Activated T-cell treated with anti-CD3 and anti-CD28 coated beads for 4 hours (primary cell): ENCODE data around the gene SPATS2.

Experiments used
- DNase-seq: peaks from one replicate; pipeline ENCODE4 v3.0.0-alpha.2; 2020

The SPATS2 gene

DNA sequence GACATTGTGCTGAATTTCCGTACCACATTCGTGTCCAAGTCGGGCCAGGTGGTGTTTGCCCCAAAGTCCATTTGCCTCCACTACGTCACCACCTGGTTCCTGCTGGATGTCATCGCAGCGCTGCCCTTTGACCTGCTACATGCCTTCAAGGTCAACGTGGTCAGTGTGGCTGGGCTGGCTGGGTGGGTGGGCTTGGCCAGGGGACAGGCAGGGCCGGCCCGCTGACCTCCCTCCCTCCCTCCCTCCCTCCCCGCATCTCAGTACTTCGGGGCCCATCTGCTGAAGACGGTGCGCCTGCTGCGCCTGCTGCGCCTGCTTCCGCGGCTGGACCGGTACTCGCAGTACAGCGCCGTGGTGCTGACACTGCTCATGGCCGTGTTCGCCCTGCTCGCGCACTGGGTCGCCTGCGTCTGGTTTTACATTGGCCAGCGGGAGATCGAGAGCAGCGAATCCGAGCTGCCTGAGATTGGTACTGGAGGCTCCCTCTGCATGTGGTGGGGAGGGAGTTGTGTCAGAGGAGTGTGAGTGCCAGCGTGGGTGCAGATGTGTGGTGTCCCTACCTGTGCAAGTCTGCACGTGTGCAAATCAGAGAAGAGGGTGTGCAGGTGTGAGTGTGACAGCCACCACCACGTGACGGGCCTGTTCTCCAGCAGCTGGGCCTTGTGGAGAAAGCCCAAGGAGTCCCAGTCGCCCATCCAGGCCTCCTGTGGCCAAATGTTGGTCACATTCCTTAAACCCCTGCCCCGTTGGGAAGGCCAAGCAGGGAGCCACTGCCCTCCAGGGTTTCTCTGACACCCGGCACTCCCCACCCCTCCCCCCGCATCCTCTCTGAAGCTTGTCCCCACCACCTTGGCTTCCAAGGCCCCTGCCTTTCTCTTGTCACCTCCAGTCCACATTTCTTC, 176.9 kb downstream of the SPATS2 start:
- DNase-seq: no peak

DNA sequence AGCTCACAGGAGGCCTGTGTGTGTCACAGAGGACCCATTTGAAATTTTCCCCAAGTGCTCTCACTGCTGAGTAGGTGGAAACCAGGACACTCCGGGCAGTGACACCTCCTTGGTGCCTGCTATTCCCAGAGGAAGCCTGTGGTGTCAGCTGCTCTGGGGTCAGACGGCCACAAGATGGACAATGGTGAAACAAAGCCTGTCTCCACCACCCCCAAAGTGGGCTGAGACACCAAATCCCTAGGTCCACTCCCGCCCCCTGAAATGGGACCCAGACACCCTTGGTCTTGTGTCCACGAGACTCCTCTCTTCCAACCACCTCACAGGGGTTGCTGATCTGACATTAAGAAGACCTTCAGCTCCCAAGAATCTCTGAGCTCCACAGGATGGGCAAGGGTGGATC, 178.6 kb downstream of the SPATS2 start:
- DNase-seq: no peak

DNA sequence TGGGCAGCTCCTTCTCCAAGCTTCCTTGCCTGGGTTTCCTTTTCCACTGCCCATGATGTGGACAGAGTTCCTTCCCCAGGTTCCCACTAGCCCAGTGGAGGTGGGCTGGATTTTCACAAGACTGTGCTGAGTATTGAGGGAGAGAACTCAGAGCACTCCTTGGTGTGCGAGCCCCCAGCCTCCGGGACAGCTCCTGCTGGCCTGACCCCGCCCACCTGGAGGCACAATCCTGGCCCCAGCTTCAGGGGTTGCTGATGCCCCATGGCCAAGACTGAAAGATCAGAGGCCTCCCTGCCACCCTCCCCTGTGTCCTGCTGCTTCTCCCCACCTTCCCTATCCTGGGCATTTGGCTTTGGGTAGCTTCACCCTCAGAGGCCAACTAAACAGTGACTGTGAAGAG, 179.2 kb downstream of the SPATS2 start:
- no peak for DNase-seq

DNA sequence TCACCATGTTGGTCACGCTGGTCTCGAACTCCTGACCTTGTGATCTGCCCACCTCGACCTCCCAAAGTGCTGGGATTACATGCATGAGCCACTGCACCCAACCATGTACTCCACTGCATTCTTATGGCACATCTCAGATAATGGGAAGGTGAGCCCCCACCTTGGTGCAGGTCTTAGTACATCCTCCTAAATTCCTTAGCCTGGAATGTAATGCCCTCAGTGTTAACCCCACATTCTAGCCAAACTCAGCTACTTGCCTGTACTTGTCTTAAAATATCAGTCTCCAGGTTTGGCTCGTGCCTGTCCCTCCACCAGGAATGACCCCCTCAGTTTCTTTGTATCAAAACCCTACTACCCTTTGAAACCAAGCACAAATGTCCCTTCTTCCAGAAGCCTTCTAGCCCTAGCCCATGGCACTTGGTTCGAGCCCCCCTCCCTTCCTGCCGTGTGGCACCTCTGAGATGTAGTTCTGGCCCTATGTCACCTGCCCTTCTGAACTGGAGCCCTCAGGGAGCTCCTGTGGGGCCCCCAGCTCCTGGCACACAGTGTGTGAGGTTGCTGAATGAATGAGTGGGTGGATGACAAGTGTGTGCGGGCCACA, 179.9 kb downstream of the SPATS2 start:
- DNase-seq: no peak

DNA sequence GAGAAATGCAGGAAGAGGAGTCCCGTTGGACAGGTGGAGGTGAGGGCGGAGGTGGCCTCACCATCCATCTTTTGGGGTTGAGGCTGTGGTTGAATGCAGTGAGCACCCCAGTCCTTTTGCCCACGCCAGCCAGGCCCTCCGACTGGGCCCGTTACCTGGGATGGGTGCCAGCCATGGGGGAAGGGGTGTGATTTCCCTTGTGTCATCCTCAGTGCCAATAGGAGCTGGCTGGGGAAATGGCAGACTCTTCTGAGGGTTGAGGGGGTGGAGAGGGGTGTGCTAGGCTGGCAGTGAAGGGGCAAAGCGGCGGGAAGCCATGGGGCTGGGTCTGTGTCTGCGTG, 181.2 kb downstream of the SPATS2 start:
- DNase-seq: no peak

DNA sequence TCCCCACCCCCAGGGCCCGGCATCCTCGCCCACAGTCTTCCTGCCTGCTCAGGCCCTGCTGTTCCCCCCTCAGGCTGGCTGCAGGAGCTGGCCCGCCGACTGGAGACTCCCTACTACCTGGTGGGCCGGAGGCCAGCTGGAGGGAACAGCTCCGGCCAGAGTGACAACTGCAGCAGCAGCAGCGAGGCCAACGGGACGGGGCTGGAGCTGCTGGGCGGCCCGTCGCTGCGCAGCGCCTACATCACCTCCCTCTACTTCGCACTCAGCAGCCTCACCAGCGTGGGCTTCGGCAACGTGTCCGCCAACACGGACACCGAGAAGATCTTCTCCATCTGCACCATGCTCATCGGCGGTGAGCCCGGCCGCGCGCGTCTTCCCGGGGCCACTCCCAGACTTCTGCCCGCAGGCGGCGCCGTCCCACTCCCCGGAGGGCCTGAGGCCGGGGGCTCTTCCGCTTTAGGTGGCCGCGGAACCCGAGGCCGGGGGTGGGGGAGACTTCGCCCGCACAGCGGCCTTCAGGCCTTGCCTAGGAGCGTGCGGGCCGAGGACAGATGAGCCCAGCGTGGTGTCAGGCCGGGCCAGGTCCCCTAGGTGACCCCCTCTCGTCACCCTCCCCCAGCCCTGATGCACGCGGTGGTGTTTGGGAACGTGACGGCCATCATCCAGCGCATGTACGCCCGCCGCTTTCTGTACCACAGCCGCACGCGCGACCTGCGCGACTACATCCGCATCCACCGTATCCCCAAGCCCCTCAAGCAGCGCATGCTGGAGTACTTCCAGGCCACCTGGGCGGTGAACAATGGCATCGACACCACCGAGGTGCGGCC, 181.8 kb downstream of the SPATS2 start:
- DNase-seq: no peak

DNA sequence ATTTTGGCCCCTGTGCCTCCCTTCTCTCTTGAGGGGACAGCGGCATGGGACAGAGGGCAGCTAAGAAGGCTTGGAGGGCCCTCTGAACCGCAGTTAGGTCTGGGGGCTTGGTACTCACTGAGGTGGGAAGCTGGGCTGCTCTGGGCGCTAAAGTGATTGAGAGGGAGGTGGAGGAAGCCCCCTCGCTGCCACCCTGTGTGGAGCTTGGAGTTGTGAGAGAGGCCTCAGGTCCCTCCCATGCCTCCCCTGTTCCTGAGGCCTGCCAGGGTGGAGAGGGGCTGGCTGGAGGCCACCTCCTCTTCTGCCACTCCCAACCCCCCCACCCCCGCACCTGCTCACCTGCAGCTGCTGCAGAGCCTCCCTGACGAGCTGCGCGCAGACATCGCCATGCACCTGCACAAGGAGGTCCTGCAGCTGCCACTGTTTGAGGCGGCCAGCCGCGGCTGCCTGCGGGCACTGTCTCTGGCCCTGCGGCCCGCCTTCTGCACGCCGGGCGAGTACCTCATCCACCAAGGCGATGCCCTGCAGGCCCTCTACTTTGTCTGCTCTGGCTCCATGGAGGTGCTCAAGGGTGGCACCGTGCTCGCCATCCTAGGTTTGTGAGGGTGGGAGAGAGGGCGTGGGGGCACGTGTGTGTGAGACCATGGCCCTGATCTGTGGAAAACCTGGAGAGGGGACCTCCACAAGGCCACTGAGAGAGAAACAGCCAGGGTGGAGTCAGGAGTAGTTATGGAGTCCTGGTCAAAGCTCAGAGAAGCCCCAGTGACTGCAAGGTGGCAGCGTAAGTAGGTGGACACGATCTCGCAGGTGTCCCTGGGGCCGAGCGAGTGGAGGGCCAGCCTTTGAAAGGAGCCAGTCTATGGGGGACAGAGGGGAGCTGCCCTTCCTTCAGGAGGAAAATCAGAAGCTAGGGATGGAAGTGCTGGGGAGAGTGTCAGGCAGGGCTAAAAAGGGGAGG, 182.8 kb downstream of the SPATS2 start:
- DNase-seq: no peak

DNA sequence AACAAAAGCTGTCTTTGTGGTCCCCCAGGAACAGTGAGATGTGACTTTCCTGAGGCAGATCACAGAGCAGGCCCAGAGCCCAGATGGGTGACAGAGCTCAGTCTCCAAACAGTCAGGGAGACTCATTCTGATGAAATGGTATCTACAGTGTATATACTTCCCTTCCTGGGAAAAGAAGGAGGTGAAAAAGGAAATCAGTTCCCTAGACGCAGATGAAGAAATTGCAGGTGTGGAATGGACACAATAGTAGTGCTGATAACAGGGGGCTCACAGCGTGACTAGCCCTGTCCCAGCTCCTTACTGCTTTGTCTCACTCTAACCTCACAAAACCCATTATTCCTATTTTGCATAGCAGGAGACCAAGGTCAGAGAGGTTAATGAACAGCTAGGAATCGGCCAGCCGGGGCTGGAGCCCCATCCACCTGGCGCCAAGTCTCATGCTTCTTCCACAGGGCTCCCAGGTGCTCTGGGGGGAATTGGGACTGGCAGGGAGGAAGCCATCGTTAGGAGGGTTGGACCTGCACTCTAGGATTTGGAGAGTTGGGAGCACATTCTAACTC, 183.5 kb downstream of the SPATS2 start:
- no peak for DNase-seq

DNA sequence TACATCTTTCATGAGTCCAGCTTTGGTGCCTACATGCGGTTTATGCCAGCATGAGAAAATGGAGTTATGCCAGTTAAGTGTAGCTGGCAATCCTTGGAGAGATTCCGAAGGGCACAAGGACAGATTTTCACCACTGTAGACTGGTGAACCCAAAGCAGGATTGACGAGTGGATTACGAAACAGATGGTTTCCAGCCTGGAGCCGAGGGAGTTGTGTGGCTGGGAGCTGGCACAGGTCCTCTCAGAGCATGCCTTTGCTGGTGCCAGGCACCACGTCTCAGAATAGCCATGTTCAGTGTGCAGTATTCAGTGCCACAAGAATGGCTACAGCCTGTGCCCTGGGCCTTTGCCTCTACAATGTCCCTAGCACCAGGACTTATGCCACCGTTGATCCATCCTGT, 184.8 kb downstream of the SPATS2 start:
- no peak for DNase-seq

DNA sequence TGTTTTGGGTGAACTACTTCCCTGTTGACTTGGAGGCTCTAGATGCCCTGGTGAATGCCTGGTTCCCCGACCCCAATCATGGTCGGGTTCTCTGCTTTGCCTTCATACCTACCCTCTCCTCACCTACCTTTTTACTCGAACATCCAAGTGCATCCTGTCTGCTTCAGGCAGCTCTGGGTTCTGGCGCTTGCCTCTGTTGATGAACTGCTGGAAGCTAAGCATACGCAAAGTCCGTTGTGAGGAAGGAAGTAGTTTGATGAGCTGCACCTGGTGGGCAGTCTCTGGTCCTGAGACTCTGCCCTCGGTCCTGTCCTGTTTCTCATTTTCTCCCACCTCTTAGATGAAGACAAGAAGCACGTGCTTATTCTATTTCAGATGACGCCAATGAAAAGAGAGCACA, 185.2 kb downstream of the SPATS2 start:
- DNase-seq: no peak

DNA sequence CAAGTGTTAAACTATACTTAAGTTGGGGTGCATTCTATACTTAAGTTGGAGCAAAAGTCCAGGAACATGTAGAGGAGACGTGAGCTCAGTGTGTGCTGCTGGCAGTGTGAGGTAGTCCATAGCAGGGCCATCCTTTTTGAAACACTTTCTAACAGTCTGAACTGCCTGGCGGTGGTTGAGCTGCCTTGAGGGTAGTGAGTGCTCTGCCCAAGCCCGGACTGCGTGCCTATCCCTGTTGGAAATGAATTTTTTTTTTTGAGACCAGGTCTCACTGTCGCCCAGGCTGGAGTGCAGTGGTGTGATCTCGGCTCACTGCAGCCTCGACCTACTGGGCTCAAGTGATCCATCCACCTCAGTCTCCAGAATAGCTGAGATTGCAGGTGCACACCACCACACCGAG, 185.6 kb downstream of the SPATS2 start:
- no peak for DNase-seq

DNA sequence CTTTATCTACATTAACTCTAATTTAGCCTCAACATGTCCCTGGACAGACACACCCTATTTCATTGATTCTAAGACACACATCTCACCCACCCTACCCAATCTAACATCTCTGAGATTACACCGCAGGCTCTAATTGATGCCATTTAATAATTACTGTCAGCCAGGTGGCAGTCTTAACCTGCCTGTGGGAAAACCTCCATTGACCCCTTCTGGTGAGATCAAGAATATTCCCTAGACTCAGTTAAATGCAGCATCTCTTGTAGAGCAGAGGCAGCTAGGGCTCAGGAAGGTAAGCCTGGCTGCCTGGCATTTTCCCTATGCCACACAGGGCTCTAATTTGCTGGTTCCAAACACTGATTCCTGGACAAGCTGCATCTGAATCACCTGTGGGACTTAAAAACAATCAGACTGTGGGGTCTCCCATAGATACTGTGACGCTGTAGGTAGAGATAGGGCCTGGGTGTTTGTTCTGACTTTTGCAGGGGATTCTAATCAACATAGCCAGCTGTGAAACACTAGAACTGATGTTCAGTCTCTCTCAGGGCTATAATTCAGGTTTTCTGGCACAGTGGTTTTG, 186.3 kb downstream of the SPATS2 start:
- DNase-seq: no peak

DNA sequence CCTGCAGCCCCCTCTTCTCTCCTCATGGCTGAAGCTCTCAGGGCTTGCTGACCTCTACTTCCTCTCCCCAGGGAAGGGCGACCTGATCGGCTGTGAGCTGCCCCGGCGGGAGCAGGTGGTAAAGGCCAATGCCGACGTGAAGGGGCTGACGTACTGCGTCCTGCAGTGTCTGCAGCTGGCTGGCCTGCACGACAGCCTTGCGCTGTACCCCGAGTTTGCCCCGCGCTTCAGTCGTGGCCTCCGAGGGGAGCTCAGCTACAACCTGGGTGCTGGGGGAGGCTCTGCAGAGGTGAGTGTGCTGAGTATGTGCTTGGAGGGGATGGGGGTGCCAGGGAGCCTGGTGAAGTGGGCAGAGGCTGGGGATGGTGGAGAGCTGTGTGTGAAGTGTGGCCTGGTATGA, 187.0 kb downstream of the SPATS2 start:
- DNase-seq: no peak

DNA sequence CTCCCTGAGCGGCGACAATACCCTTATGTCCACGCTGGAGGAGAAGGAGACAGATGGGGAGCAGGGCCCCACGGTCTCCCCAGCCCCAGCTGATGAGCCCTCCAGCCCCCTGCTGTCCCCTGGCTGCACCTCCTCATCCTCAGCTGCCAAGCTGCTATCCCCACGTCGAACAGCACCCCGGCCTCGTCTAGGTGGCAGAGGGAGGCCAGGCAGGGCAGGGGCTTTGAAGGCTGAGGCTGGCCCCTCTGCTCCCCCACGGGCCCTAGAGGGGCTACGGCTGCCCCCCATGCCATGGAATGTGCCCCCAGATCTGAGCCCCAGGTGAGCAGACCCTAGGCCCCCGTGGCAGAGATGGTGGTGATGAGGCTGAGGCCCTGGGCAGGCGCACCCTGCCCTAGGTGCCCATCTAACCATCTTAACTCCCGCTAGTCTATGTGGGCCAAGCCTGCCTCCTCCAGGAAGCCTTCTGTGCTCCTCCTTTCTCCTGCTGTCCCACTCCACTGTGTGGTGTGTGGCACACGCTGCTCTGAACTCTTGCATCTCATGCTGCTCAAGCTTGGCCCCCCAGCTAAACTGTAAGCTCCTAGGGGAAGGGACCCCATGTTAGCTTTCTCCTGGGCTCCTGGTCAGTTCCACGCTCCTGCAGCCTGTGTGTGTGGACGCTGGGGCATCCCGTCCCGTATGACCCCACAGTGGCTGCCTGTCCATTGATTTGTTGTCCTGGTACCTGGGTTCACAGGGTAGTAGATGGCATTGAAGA, 188.5 kb downstream of the SPATS2 start:
- no peak for DNase-seq

DNA sequence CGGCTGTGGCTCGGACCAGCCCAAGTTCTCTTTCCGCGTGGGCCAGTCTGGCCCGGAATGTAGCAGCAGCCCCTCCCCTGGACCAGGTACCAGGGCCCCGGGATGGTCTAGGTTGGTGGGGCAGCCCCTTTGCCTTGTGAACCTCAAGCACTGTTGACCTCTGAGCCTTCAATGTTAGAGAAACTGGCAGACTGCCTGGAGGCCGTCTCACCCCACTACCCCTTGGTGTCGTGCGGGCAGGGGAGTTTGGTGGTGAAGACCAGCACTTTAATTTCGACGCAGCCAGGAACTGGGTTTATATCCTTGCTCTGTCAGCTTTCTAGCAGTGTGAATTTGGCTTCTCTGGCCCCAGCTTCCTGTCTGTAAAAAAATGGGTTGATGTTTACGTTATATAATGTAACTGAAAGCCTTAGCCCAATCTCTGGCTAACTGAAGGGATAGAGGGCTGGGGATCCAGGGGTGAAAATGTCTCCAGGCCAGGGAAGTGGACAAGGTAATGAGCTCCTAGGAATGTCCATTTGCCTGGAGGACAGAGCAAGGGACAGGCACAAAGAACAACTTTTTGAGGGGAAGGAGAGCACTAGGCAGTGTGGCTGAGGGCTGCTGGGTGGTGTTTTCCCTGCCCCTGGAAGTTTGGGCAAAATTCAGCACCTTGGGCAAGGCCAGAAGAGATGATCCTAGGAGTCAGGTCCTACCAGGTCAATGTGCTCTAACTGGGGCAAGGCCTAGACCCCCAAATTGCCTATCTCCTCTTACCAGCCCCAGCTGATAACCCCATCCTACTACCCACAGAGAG, 189.3 kb downstream of the SPATS2 start:
- DNase-seq: no peak

DNA sequence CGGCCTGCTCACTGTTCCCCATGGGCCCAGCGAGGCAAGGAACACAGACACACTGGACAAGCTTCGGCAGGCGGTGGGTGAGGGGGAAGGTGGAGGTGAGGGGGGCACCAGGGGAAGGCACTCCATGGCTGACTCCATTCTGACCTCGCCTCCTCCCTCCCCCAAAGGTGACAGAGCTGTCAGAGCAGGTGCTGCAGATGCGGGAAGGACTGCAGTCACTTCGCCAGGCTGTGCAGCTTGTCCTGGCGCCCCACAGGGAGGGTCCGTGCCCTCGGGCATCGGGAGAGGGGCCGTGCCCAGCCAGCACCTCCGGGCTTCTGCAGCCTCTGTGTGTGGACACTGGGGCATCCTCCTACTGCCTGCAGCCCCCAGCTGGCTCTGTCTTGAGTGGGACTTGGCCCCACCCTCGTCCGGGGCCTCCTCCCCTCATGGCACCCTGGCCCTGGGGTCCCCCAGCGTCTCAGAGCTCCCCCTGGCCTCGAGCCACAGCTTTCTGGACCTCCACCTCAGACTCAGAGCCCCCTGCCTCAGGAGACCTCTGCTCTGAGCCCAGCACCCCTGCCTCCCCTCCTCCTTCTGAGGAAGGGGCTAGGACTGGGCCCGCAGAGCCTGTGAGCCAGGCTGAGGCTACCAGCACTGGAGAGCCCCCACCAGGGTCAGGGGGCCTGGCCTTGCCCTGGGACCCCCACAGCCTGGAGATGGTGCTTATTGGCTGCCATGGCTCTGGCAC, 190.1 kb downstream of the SPATS2 start:
- DNase-seq: no peak

DNA sequence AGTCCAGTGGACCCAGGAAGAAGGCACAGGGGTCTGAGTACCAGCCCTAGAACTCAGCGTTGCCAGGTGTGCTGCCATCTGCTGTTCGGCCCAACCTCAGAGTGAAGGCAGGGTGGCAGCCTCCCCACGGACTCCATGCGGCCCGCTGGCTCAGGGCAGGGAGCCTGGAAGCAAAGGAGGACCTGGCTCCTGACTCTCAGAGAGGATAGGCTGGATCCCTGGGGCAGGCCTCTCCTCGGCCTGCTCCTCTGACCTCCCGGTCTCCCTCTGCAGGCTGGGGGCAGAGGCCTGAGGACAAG, 190.6 kb downstream of the SPATS2 start:
- no peak for DNase-seq

DNA sequence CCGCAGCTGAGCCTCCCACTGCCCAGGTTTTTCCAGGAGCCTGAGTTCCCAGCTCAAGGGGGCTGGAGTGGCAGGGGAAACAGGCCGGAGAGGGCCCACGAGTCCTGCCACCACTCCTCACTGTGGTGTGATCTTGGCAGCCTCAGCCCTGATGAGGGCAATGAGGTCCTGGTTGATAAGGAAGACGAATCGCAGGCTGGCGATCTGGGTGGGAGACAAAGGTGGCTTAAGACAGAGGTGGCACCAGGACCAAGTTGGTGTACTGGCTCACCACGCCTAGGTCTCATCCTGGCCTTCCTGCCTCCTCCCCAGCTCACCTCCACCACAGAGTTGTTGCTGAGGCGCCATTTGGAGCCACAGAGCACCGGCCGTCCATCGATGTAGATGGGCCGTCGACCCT, 191.3 kb downstream of the SPATS2 start:
- DNase-seq: no peak

DNA sequence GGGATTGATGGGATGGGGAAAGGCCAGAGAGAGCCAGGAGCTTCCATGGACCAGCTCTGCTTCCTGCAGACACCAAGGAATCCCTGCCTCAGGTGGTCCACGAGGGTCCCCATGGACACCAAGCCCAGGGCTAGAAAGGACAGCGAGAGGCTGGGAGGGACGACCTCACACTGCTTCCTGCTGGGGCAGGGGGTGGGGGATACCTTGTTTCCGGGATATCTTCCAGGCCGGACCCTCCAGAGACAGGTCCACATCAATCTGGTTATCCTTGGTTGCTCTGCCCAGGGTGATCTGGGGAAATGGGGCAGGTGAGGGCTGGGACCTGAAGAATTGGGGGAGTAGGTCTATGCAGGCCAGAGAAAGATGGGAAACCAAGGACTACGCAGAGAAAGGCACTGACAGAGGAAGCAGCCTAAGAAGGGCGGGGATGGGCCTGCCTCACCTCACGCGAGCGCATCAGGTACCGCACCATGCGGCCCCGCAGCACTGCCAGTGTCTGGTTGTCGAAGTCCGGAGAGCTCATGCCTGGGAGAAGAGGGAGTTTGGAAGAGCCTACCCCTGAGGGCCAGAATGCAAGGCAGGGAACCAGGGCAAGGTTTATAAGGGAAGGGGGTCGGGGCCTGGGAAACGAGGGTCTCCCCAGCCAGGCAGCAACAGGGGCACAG, 191.9 kb downstream of the SPATS2 start:
- DNase-seq: no peak
